ENCODE results near the gene PRDM15. TPM values are rescaled to one million over a fixed set of nuclear protein-coding genes. Genes with fewer than 3 reads are reported as not detected.

PRDM15 gene
- total RNA-seq, 1 experiment from 2014 or later, result 9.9 TPM

GRCh38 chr21:41776778-41777177 lies 102.4 kb downstream of the PRDM15 start:
- H3K4me1 Mint-ChIP-seq, result peaks cover 29 to 31% of the 10 kb centered on the region in 2 experiments
- H3K9ac ChIP-seq (ENCODE audit: extremely low read depth, insufficient read length, low read length), result no peak overlapping the region
- H3K36me3 Mint-ChIP-seq (ENCODE audit: insufficient read depth in 1 of 3, low read depth in 3 of 3), result no peaks in the 10 kb centered on the region
- H3K14ac ChIP-seq (ENCODE audit: insufficient read depth, low read length), result no peak overlapping the region
- H3K4ac ChIP-seq (ENCODE audit: low read depth, low read length), result no peak overlapping the region
- H3K79me2 ChIP-seq (ENCODE audit: insufficient read depth, low read length), result no peaks in the 10 kb centered on the region
- H2BK20ac ChIP-seq (ENCODE audit: low read depth, low read length, poor library complexity, severe bottlenecking), result no peak overlapping the region
- no peak overlapping the region for H4K5ac ChIP-seq (ENCODE audit: insufficient read length, low read depth, low read length)
- no peak overlapping the region for H3K27ac ChIP-seq (ENCODE audit: insufficient read length, low read depth, low read length)
- no peaks in the 10 kb centered on the region for H3K9me3 ChIP-seq (ENCODE audit: control insufficient read depth, low read depth, low read length)
- H3K18ac ChIP-seq (ENCODE audit: insufficient read length, low read depth, low read length), result no peak overlapping the region
- TF ChIP-seq, protein P1, sequence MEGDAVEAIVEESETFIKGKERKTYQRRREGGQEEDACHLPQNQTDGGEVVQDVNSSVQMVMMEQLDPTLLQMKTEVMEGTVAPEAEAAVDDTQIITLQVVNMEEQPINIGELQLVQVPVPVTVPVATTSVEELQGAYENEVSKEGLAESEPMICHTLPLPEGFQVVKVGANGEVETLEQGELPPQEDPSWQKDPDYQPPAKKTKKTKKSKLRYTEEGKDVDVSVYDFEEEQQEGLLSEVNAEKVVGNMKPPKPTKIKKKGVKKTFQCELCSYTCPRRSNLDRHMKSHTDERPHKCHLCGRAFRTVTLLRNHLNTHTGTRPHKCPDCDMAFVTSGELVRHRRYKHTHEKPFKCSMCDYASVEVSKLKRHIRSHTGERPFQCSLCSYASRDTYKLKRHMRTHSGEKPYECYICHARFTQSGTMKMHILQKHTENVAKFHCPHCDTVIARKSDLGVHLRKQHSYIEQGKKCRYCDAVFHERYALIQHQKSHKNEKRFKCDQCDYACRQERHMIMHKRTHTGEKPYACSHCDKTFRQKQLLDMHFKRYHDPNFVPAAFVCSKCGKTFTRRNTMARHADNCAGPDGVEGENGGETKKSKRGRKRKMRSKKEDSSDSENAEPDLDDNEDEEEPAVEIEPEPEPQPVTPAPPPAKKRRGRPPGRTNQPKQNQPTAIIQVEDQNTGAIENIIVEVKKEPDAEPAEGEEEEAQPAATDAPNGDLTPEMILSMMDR (conservative IDR thresholded peaks at IDR 0.05), result no peak
- no peaks in the 10 kb centered on the region for H4K20me1 ChIP-seq (ENCODE audit: control insufficient read depth, insufficient read depth, insufficient read length)
- H2BK15ac ChIP-seq (ENCODE audit: low read depth, low read length), result no peak overlapping the region
- no peak overlapping the region for H3K4me2 ChIP-seq (ENCODE audit: insufficient read depth, insufficient read length, low read length)
- peaks cover 42% of the 10 kb centered on the region for H3K27me3 Mint-ChIP-seq (ENCODE audit: low read depth)
- H4K8ac ChIP-seq (replicated peaks; ENCODE audit: insufficient read length, low read depth, low read length), result no peak overlapping the region
- H4K91ac ChIP-seq (ENCODE audit: insufficient read length, low read depth, low read length), result no peak overlapping the region
- no peak overlapping the region for H2BK12ac ChIP-seq (ENCODE audit: insufficient read length, low read depth, low read length)
- H3T11ph ChIP-seq (ENCODE audit: low read length), result no peak overlapping the region
- WGBS (ENCODE audit: extremely low coverage, insufficient read length, low lambda C conversion rate), result no CpG with 5 or more reads among the region's 4 CpGs
- no peak overlapping the region for H2BK5ac ChIP-seq (ENCODE audit: insufficient read length, low read length)
- H3K4me3 Mint-ChIP-seq, result no peak overlapping the region
- H3K23me2 ChIP-seq (ENCODE audit: insufficient read length, low read depth, low read length, poor library complexity, severe bottlenecking), result no peaks in the 10 kb centered on the region
- H3K23ac ChIP-seq (ENCODE audit: insufficient read length, low read depth, low read length), result no peak overlapping the region
- H3K56ac ChIP-seq (ENCODE audit: insufficient read length, low read depth, low read length), result no peak overlapping the region
- no peak overlapping the region for H2AK5ac ChIP-seq (ENCODE audit: insufficient read length, low read length)
- no peaks in the 10 kb centered on the region; a peak in 2 of 5 replicates for H3K9me3 Mint-ChIP-seq
- no peak overlapping the region for H2BK120ac ChIP-seq (ENCODE audit: low read depth, low read length, poor library complexity, severe bottlenecking)
- H2AFZ ChIP-seq (ENCODE audit: low read length), result no peak overlapping the region
- H3K4me1 ChIP-seq (ENCODE audit: insufficient read depth, low read length), result no peaks in the 10 kb centered on the region
- no peak overlapping the region for H3K27ac Mint-ChIP-seq
- no peaks in the 10 kb centered on the region; the same call in 1 of the 2 replicates for H3K27me3 ChIP-seq (ENCODE audit: insufficient read depth, low read length)
- H3K79me1 ChIP-seq (ENCODE audit: insufficient read depth, low read depth, low read length, poor library complexity, severe bottlenecking), result no peaks in the 10 kb centered on the region
- no peak for DNase-seq

All from H9 (cell line).